A549 (cell line): ENCODE data around the gene RIPOR2. TPM values are rescaled to one million over a fixed set of nuclear protein-coding genes. Genes with fewer than 3 reads are reported as not detected.
"Not testable (repeated sequence)": the region's sequence is repeated elsewhere in the genome, so short reads cannot be mapped to it uniquely, and the experiment has no call there.

Experiments used
- ATAC-seq, 2 experiments: fragments of 200-7000 bp in 1 of 2; fragments of >200 bp in 1 of 2; cut with Nextera tagmentation in 1 of 2; cut with Tn5 transposase in 1 of 2; 3 replicates each; pipeline versions ENCODE4 v1.8.0 to v1.9.1; 2018 to 2020; ENCODE audit warnings: mild to moderate bottlenecking in 1 of 2, moderate library complexity in 1 of 2
- CTCF ChIA-PET: fragments of 300-600 bp; sonication (Branson Sonifier 250); formaldehyde crosslinking; extraction: SDS; loops from one replicate; lab custom pipeline; 2021; ENCODE audit warnings: antibody characterized with exemption, inconsistent platforms; lab: Yijun Ruan, JAX
- POLR2A ChIA-PET: fragments of 350-600 bp; formaldehyde crosslinking; extraction: SDS; loops from one replicate; lab custom pipeline; 2021; ENCODE audit warnings: antibody characterized with exemption, inconsistent platforms; lab: Yijun Ruan, JAX
- DNase-seq, 2 experiments: peaks; one replicate each; pipeline versions ENCODE4 v3.0.0 to v3.0.0-alpha.2; 2011 to 2016; ENCODE audit warnings: low read depth in 1 of 2, low spot score in 1 of 2
- FAIRE-seq: peaks from 2 replicates; lab custom pipeline; 2011; peaks lifted over from hg19 to GRCh38; lab: Jason Lieb, UNC
- H3K27ac ChIP-seq, 2 experiments: fragments of >200 bp; sonication (Bioruptor Twin); formaldehyde crosslinking; 3 replicates each; pipeline ENCODE4 v1.5.1; 2016 to 2017
- H3K4me1 ChIP-seq: fragments of >200 bp; sonication (Bioruptor Twin); formaldehyde crosslinking; 3 replicates; pipeline ENCODE4 v1.6.1; 2016
- H3K4me2 ChIP-seq: fragments of >200 bp; sonication (Bioruptor Twin); formaldehyde crosslinking; 3 replicates; pipeline ENCODE4 v1.6.1; 2016
- H3K4me3 ChIP-seq: fragments of >200 bp; sonication (Bioruptor Twin); formaldehyde crosslinking; 3 replicates; pipeline ENCODE4 v1.5.1; 2016
- H3K9me3 ChIP-seq: fragments of >200 bp; sonication (Bioruptor Twin); formaldehyde crosslinking; 3 replicates; pipeline ENCODE4 v1.6.1; 2016
- BHLHE40 ChIP-seq: IDR thresholded peaks from 2 replicates; pipeline ENCODE4 v1.6.1; 2012; ENCODE audit warnings: low read depth, low read length, inconsistent platforms
- CEBPB ChIP-seq, 2 experiments: fragments of >200 bp in 1 of 2; sonication (Bioruptor Twin) in 1 of 2; formaldehyde crosslinking in 1 of 2; IDR thresholded peaks; 2 replicates each; pipeline ENCODE4 v1.6.1; 2012 to 2016
- E2F6 ChIP-seq: IDR thresholded peaks from 2 replicates; pipeline ENCODE4 v1.6.1; 2012; ENCODE audit warnings: low read depth, borderline replicate concordance
- EHF ChIP-seq: fragments of 250-450 bp; sonication (Bioruptor Pico); IDR thresholded peaks from 2 replicates; pipeline ENCODE4 v1.5.0; 2020; ENCODE audit warnings: mild to moderate bottlenecking
- EP300 ChIP-seq, 2 experiments: fragments of >200 bp; sonication (Bioruptor Twin); formaldehyde crosslinking; IDR thresholded peaks; 2 replicates in 1 of 2; 3 replicates in 1 of 2; pipeline ENCODE4 v1.6.1; 2016 to 2017
- FOSB ChIP-seq: fragments of 250-450 bp; sonication (Bioruptor Pico); IDR thresholded peaks from 2 replicates; pipeline ENCODE4 v1.5.0; 2020; ENCODE audit warnings: mild to moderate bottlenecking, moderate library complexity
- FOSL2 ChIP-seq, 2 experiments: fragments of 450-650 bp in 1 of 2; fragments of >200 bp in 1 of 2; sonication (Bioruptor Twin) in 1 of 2; formaldehyde crosslinking; IDR thresholded peaks; 2 replicates each; pipeline versions ENCODE4 v1.5.0 to v1.6.1; 2016 to 2020; ENCODE audit warnings: mild to moderate bottlenecking in 1 of 2, moderate library complexity in 1 of 2
- HDAC2 ChIP-seq: fragments of 200-600 bp; sonication (generic); IDR thresholded peaks from 2 replicates; pipeline ENCODE4 v1.6.1; 2016
- HOXB13 ChIP-seq: fragments of 250-450 bp; sonication (Bioruptor Pico); IDR thresholded peaks from 2 replicates; pipeline ENCODE4 v1.5.0; 2020; ENCODE audit warnings: low read depth, mild to moderate bottlenecking, moderate library complexity
- JUN ChIP-seq, 2 experiments: fragments of >200 bp; sonication (Bioruptor Twin); formaldehyde crosslinking; IDR thresholded peaks; 2 replicates in 1 of 2; 3 replicates in 1 of 2; pipeline ENCODE4 v1.6.1; 2016 to 2017
- KDM1A ChIP-seq: fragments of 200-600 bp; sonication (generic); IDR thresholded peaks from 2 replicates; pipeline ENCODE4 v1.6.1; 2016; ENCODE audit warnings: low read depth, mild to moderate bottlenecking
- MAFK ChIP-seq: fragments of 450-650 bp; IDR thresholded peaks from 2 replicates; pipeline ENCODE4 v1.6.1; 2014; ENCODE audit not compliant: partially characterized antibody
- MAZ ChIP-seq: fragments of 150-350 bp; IDR thresholded peaks from 2 replicates; pipeline ENCODE4 v1.6.1; 2014; ENCODE audit warnings: antibody characterized with exemption, low read depth, low read length, borderline replicate concordance
- NPAS2 ChIP-seq: fragments of 250-450 bp; sonication (Bioruptor Pico); IDR thresholded peaks from 2 replicates; pipeline ENCODE4 v1.8.0; 2022; ENCODE audit warnings: mild to moderate bottlenecking, moderate library complexity, borderline replicate concordance
- PBX3 ChIP-seq: IDR thresholded peaks from 2 replicates; pipeline ENCODE4 v1.6.1; 2012
- POLR2A ChIP-seq: IDR thresholded peaks from 2 replicates; pipeline ENCODE4 v1.6.1; 2012; ENCODE audit warnings: mild to moderate bottlenecking, low read length
- POLR2AphosphoS2 ChIP-seq: conservative IDR thresholded peaks from 2 replicates; pipeline ENCODE4 v1.6.1; 2012; ENCODE audit warnings: low read length, improper control_type of control experiment, inconsistent platforms
- RCOR1 ChIP-seq: fragments of 150-350 bp; IDR thresholded peaks from 2 replicates; pipeline ENCODE4 v1.6.1; 2014; ENCODE audit warnings: antibody characterized with exemption, low read length, low read depth
- RNF2 ChIP-seq: fragments of 200-600 bp; sonication (generic); IDR thresholded peaks from 2 replicates; pipeline ENCODE4 v1.6.1; 2016; ENCODE audit warnings: low read depth, mild to moderate bottlenecking, antibody characterized with exemption, moderate library complexity, borderline replicate concordance
- SMC3 ChIP-seq: fragments of >200 bp; sonication (Bioruptor Twin); formaldehyde crosslinking; IDR thresholded peaks from 3 replicates; pipeline ENCODE4 v1.6.1; 2018; ENCODE audit warnings: inconsistent platforms
- TFCP2L1 ChIP-seq: fragments of 250-450 bp; sonication (Bioruptor Pico); IDR thresholded peaks from 2 replicates; pipeline ENCODE4 v1.5.0; 2021; ENCODE audit warnings: mild to moderate bottlenecking
- TP53 ChIP-seq: fragments of 250-450 bp; sonication (Bioruptor Pico); IDR thresholded peaks from 2 replicates; pipeline ENCODE4 v1.5.0; 2021; ENCODE audit warnings: mild to moderate bottlenecking, moderate library complexity
- ZFP36 ChIP-seq: fragments of 450-650 bp; IDR thresholded peaks from 2 replicates; pipeline ENCODE4 v1.6.1; 2014; ENCODE audit warnings: borderline replicate concordance; ENCODE audit not compliant: partially characterized antibody
- ZSCAN20 ChIP-seq: fragments of 250-450 bp; sonication (Bioruptor Pico); IDR thresholded peaks from 2 replicates; pipeline ENCODE4 v1.8.0; 2022; ENCODE audit warnings: mild to moderate bottlenecking, moderate library complexity
- WGBS: methylation state at CpG from one replicate; pipeline ENCODE4 v1.1.6; 2017; ENCODE audit errors: missing lambda C conversion rate; 5-methylcytosine and 5-hydroxymethylcytosine counted together
- polyA plus RNA-seq, 4 experiments: library from polyadenylated mRNA; depleted of rRNA in 3 of 4; stranded (reverse); fragments of >200 nt; fragmentation: RNase III in 1 of 4; extraction: RNeasy Plus Mini Kit Qiagen cat#74134 plus additional on column Dnase treatment in 1 of 4; gene quantifications; 2 replicates in 3 of 4; 3 replicates in 1 of 4; pipeline ENCODE4 v1.2.3, GENCODE V29; 2011 to 2017
- TF ChIP-seq, protein P1 (sequence below): fragments of 250-450 bp; sonication (Bioruptor Pico); IDR thresholded peaks from 2 replicates; pipeline ENCODE4 v1.5.0; 2021; ENCODE audit warnings: mild to moderate bottlenecking, moderate library complexity, borderline replicate concordance

The RIPOR2 gene
- polyA plus RNA-seq, 2 of the 4 experiments (the other 2 are of a cell fraction): 0.01 TPM; not detected in 1

- no peaks in the 10 kb centered on the region for H3K4me1 ChIP-seq
- H3K9me3 ChIP-seq: no peaks in the 10 kb centered on the region
- DNase-seq (no peak), FAIRE-seq (no peak), ATAC-seq (no peak)
- CTCF ChIA-PET: interaction anchor here (1.2 kb wide), 1 partner anchor 16 kb away, joined by 3 read pairs; no protein-coding TSS in a partner anchor
- H3K4me3 ChIP-seq: no peak overlapping the region
- H3K27ac ChIP-seq: no peak overlapping the region
- no peak for TF ChIP-seq FOSB (CRISPR knock-in tag)
- TF ChIP-seq RCOR1: no peak
- TF ChIP-seq MAFK: no peak
- TF ChIP-seq PBX3: no peak
- no peak for TF ChIP-seq POLR2A
- TF ChIP-seq ZSCAN20: no peak
- TF ChIP-seq TP53 (CRISPR knock-in tag): no peak
- no peak for TF ChIP-seq HDAC2
- POLR2A ChIA-PET: no interaction called here
- no peak overlapping the region for H3K4me2 ChIP-seq
- 39% methylated on average over 5 of the region's 5 CpGs for WGBS
Measured at GRCh38 chr6:24915641-24916040, 20.1 kb downstream of the RIPOR2 start.

GRCh38 chr6:24914082-24914481 is 21.7 kb downstream of the RIPOR2 start:
- H3K4me2 ChIP-seq, ATAC-seq, DNase-seq, FAIRE-seq, CTCF ChIA-PET, H3K9me3 ChIP-seq, H3K4me3 ChIP-seq, H3K4me1 ChIP-seq, H3K27ac ChIP-seq: not testable (repeated sequence)
- POLR2A ChIA-PET: interaction anchor here (0.7 kb wide), 1 partner anchor 31 kb away, joined by 3 read pairs; no protein-coding TSS in a partner anchor
- 55% methylated on average over 10 of the region's 10 CpGs for WGBS

DNA sequence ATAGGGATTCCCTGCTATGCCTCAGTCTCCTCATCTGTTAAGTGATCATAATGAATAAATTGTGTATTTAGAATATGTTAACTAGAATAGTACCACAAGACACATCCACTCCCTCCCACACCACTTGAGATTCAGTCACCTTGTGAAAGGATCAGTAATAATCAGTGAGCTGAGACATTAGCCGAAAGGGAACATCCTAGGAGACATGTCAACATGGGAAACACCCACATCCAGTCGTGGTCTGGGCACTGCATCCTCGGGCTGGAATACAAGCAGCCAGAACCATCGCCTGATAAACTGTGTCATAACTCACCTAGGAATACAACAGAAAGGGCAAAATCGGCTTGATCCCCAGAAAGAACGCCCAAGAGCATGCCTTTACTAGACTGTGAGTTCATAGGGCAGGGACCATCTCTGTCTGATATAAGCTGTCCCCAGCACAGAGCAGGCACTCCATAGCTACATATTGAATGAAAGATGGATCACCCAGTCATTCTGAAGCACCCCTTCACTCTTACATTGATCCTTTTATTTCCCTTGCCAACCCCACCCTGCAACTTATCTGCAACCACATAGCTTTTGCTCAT is 23.9 kb downstream of the RIPOR2 start:
- no peak overlapping the region for H3K4me3 ChIP-seq
- ATAC-seq (no peak), DNase-seq (no peak)
- 0 out of 3 replicates have a peak, but pooled peaks cover 7% of the 10 kb centered on the region for H3K4me1 ChIP-seq
- WGBS: 49% methylated on average over 6 of the region's 6 CpGs
- TF ChIP-seq BHLHE40 (no peak), JUN (IDR thresholded peaks at IDR 0.05) (no peak), RCOR1 (no peak), NPAS2 (CRISPR knock-in tag) (no peak), KDM1A (no peak), E2F6 (no peak), RNF2 (no peak), FOSB (CRISPR knock-in tag) (no peak), EP300 (IDR thresholded peaks at IDR 0.05) (no peak), FOSL2 (IDR thresholded peaks at IDR 0.05) (no peak), FOSL2 (CRISPR knock-in tag; IDR thresholded peaks at IDR 0.05) (no peak), SMC3 (no peak), MAZ (no peak), EHF (CRISPR knock-in tag) (no peak), POLR2AphosphoS2 (no peak), TFCP2L1 (CRISPR knock-in tag) (no peak), ZFP36 (no peak), HOXB13 (no peak), CEBPB (IDR thresholded peaks at IDR 0.05) (no peak)
- TF ChIP-seq, protein P1, sequence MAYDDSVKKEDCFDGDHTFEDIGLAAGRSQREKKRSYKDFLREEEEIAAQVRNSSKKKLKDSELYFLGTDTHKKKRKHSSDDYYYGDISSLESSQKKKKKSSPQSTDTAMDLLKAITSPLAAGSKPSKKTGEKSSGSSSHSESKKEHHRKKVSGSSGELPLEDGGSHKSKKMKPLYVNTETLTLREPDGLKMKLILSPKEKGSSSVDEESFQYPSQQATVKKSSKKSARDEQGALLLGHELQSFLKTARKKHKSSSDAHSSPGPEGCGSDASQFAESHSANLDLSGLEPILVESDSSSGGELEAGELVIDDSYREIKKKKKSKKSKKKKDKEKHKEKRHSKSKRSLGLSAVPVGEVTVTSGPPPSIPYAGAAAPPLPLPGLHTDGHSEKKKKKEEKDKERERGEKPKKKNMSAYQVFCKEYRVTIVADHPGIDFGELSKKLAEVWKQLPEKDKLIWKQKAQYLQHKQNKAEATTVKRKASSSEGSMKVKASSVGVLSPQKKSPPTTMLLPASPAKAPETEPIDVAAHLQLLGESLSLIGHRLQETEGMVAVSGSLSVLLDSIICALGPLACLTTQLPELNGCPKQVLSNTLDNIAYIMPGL (CRISPR knock-in tag): no peak
- TF ChIP-seq, all 56 proteins: peak for 0
- Histone ChIP-seq H3K9me3 (no peaks in the 10 kb centered on the region), H3K4me2 (no peak overlapping the region), H3K27ac (no peak overlapping the region)
- ChIA-PET CTCF (interaction anchor here (0.8 kb wide), 1 partner anchor 32 kb away, joined by 3 read pairs; no protein-coding TSS in a partner anchor), POLR2A (no interaction called here)
- FAIRE-seq: no peak
